ENCODE results near the gene SULT1A1. TPM values are rescaled to one million over a fixed set of nuclear protein-coding genes. Genes with fewer than 3 reads are reported as not detected.
"Not testable (repeated sequence)": the region's sequence is repeated elsewhere in the genome, so short reads cannot be mapped to it uniquely, and the experiment has no call there.

The SULT1A1 gene
- total RNA-seq, 1 donor, result 0.27 TPM

GRCh38 chr16:28607116-28607623 lies 2.7 kb downstream of the SULT1A1 start:
- TF ChIP-seq CTCF (IDR thresholded peaks at IDR 0.05; ENCODE audit: insufficient read depth, low read length), result no peak
- no peak overlapping the region for H3K4me3 ChIP-seq (ENCODE audit: low read depth, low read length)

GRCh38 chr16:28606291-28607115 lies 3.3 kb downstream of the SULT1A1 start:
- no peak overlapping the region for H3K4me3 ChIP-seq (ENCODE audit: low read depth, low read length)
- no peak for TF ChIP-seq CTCF (IDR thresholded peaks at IDR 0.05; ENCODE audit: insufficient read depth, low read length)
- DNase-seq (ENCODE audit: low read depth), result no peak

More at GRCh38 chr16:28607116-28607623, 2.7 kb downstream of the SULT1A1 start:
- DNase-seq (ENCODE audit: low read depth), result no peak

GRCh38 chr16:28604186-28604565 lies 5.7 kb downstream of the SULT1A1 start:
- DNase-seq (ENCODE audit: low read depth), result no peak
- TF ChIP-seq CTCF (IDR thresholded peaks at IDR 0.05; ENCODE audit: insufficient read depth, low read length), result no peak
- no peak overlapping the region for H3K4me3 ChIP-seq (ENCODE audit: low read depth, low read length)

- DNase-seq (ENCODE audit: low read depth), result no peak
- H3K4me3 ChIP-seq (ENCODE audit: low read depth, low read length), result no peak overlapping the region
- TF ChIP-seq CTCF (IDR thresholded peaks at IDR 0.05; ENCODE audit: insufficient read depth, low read length), result no peak
Observed at GRCh38 chr16:28603381-28604185, 6.3 kb downstream of the SULT1A1 start.

GRCh38 chr16:28602529-28602928 lies 7.3 kb downstream of the SULT1A1 start:
- no peak for TF ChIP-seq CTCF (IDR thresholded peaks at IDR 0.05; ENCODE audit: insufficient read depth, low read length)
- no peak for DNase-seq (ENCODE audit: low read depth)
- H3K4me3 ChIP-seq (ENCODE audit: low read depth, low read length), result no peak overlapping the region

- not testable (repeated sequence) for H3K4me3 ChIP-seq (ENCODE audit: low read depth, low read length); DNase-seq (ENCODE audit: low read depth)
Observed at GRCh38 chr16:28602062-28602461, 7.8 kb downstream of the SULT1A1 start.

GRCh38 chr16:28601589-28601988 lies 8.3 kb downstream of the SULT1A1 start:
- H3K4me3 ChIP-seq (ENCODE audit: low read depth, low read length); DNase-seq (ENCODE audit: low read depth): not testable (repeated sequence)

GRCh38 chr16:28600965-28601364 lies 8.9 kb downstream of the SULT1A1 start:
- DNase-seq (ENCODE audit: low read depth); H3K4me3 ChIP-seq (ENCODE audit: low read depth, low read length): not testable (repeated sequence)

GRCh38 chr16:28599377-28600285 lies 10.2 kb downstream of the SULT1A1 start:
- not testable (repeated sequence) for H3K4me3 ChIP-seq (ENCODE audit: low read depth, low read length); DNase-seq (ENCODE audit: low read depth)
